ENCODE measurements around the gene GABPB2. TPM values are rescaled to one million over a fixed set of nuclear protein-coding genes. Genes with fewer than 3 reads are reported as not detected.

Gene GABPB2
- polyA plus RNA-seq (ENCODE audit: insufficient read length in 4 of 4), result 10 to 100 TPM in 3 of 4 donors, 1 to 10 TPM in 1; 9.1 to 12.0 (median 10.8) TPM

DNA sequence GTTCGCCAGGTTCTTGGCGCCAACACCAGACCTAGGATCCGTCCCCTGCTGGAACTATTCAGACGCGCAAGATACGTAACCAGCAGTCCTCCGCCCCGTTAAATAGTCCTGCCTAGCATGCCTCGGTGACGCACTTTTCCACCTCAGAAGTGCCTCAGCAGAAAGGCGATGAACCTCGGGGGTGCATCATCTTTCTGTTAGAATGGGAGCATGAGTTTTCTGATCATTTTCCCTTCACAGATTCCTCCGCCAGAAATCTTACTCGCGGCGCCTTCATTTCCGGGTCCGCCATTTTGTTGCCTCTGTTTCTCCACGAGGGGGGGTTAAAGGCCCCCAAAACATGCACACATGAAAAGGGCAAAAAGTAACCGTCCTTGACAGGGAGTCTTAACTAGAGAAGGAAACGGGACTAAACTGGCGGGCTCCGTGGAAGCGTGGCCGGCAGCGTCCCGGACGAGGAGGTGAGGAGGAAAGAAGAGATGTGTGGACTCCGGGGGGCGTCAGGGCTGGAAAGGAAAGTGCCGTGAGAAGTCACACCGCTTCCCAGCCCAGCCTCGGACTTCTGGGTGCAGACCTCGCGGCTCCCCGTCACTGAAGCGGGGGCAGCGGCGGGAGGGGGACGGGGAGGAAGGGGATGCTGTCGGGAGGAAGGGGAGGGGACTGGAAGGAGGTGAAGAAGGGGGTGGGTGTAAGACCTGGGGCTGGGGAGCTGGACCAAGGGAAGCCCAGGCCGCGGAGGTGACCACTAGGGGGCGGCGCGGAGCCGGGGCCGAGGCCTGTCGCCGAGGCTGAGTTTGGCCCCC is at the start of gene GABPB2:
Gene GABPB2, plus strand, starts transcription at position 288 of the 803 bp plus-strand sequence. CDS start 17,429 bp downstream, outside the sequence.
- peak in 3 of 4 donors; percentile 88 to 91 (median 90) for DNase-seq (ENCODE audit: low read depth in 4 of 4, low spot score in 3 of 4)

DNA sequence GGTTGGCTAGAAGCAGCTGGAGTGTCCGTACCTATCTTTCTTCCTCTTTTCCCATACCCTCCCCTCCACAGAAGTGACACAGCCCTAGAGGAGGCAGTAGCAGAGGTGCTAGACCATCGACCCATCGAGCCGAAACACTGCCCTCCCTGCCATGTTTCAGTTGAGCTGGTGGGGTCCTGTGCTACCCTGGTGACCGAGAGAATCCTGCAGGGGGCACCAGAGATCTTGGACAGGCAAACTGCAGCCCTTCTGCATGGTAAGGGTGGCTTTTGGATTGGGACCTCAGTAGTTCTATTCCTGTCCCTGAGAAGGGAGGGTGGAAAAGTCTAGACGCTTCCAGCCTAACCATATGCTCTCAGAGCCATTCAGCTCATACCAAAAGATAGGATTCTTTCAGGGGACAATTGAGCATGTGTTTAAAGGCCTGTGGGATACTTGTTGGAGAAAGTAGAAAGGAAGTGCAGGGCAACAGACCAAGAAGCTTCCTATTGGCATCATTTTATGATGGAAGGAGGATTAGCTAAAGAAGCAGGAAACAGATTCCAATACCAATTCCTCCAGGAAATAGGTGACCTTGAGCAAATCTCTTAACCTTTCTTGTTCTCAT is 45.9 kb upstream of the GABPB2 start:
- DNase-seq (ENCODE audit: low read depth in 4 of 4, low spot score in 3 of 4), result no peak

DNA sequence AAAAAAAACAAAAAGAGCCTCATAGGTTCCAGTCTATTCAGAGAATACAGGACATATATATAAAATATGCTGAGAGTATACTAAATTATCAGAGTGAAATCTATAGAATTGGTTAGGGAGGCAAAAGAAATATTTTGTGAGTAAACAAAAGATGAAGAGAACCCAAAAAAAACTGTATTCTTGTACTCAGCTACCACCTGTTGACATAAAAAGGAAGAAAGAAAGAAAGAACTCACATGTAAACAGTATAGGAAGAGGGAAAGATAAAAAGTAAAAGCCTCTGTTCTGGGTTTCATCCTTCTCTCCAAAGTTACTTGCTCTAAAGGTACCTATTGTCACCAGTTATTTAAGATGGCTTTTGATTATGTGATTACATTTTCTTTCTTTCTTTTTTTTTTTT is 44.1 kb upstream of the GABPB2 start:
- no peak for DNase-seq (ENCODE audit: low read depth in 4 of 4, low spot score in 3 of 4)

DNA sequence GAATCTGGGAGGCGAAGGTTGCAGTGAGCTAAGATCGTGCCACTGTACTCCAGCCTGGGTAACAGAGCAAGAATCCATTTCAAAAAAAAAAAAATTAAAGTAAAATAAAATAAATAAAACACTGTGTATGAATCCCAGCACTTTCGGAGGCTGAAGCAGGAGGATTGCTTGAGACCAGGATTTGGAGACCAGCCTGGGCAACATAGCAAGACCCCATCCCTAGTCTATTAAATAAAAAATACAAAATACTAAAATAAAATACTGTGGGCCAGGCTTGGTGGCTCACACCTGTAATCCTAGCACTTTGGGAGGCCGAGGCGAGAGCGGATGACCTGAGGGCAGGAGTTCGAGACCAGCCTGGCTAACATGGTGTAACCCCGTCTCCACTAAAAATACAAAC is 38.4 kb upstream of the GABPB2 start:
- DNase-seq (ENCODE audit: low read depth in 4 of 4, low spot score in 3 of 4), result no peak

DNA sequence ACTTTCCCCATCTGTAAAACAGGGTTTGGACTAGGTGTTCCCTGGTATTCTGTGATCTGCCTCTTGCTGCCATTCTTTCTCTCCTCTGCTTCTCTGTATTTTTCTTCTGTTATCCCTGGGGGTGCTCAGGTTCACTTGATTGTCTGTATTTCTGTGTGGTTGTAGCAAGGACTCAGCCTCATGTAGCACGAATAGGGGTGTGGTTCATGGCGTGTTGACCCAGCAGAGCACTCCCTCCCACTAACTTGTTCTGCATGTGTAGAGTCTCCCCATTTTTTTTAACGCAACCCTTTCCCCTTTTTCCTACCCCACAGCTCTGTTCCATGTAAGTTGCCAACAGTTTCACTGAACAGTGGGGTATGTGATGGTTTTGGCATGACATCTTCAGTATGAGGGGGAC is 35.4 kb upstream of the GABPB2 start:
- DNase-seq (ENCODE audit: low read depth in 4 of 4, low spot score in 3 of 4), result no peak

DNA sequence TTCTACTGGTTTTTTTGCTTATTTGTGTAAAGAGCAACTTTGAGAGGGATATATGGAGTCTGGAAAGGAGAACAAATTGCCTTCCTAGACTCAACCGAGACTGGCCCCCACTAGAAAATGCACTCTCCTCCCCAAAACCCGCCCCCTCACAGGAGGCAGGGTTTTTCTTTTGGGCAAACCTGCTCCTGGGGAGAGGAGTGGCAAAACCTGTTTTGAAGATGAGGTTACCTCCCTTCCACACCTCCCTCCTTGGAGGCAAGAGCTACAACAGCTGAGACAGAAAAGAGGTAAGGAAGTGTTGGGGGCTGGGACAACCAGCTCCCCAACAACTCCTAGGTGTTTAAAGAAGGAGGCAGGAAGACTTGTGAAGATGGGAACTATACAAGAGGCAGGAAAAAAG is 34.2 kb upstream of the GABPB2 start, which contains the start of gene BNIPL:
Gene BNIPL, plus strand, starts transcription at position 231 of the 400 bp plus-strand sequence. Its CDS starts 140 bp downstream, at position 371.
- DNase-seq (ENCODE audit: low read depth in 4 of 4, low spot score in 3 of 4), result no peak

DNA sequence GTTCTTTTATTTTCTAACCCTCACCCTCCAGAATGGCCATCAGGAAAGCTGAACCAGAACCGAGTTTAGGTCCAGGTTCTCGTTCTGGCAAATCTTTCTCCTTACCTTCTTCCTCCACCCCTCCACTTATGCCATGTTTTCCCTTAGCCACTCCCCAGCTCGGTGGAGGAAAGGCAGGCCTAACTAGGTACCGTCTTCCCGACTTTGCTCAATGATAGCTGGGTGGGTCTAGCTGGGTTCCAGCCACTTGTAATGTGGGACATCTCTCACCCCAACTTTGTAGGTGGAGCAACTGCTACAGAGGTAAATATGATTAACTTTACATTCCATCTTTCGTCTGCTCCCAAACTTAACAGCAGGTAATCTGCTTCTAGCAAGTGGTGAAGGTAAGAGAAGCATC is 33.5 kb upstream of the GABPB2 start:
- no peak for DNase-seq (ENCODE audit: low read depth in 4 of 4, low spot score in 3 of 4)

DNA sequence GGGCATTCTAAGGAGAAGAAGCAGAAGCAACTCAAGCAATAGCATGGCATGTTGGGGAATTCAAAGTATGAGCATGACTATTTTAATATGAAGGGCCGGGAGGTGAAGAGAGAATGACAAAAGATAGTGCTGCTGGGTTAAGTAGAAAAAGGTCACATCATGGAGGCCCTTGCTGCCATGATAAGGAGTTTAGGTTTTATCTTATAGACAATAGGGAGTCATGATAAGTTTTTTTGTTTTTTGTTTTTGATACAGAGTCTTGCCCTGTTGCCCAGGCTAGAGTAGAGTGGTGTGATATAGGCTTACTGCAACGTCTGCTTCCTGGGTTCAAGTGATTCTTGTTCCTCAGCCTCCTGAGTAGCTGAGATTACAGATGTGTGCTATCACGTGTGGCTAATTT is 31.0 kb upstream of the GABPB2 start:
- no peak for DNase-seq (ENCODE audit: low read depth in 4 of 4, low spot score in 3 of 4)

DNA sequence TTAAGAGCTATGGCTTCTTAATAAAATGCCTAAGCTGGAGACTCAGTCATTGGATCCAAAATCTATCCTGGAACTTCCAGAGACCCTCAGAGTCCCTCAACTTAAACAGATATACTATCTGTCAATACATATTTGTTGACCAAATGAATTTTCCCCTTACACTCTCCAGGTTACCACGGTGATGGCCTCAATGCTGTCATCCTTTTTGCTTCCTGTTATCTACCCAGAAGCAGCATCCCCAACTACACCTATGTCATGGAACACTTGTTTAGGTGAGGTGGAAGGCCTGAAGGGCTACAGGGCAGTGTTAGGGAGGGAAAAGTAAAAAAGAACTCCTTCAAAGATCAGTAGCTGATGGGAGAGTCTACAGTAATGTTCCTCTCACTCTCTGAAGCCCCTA is 27.4 kb upstream of the GABPB2 start:
- DNase-seq (ENCODE audit: low read depth in 4 of 4, low spot score in 3 of 4), result no peak

DNA sequence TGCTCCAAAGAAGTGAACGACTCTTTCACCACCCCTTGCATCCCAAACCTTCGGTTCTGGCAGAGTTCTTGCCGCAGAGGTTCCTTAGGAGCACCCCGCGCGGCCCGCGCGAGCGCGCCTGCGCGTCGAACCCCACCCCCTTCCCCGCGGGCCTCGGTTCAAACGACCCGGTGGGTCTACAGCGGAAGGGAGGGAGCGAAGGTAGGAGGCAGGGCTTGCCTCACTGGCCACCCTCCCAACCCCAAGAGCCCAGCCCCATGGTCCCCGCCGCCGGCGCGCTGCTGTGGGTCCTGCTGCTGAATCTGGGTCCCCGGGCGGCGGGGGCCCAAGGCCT is 23.0 kb upstream of the GABPB2 start, which contains the start of gene C1orf56:
Gene C1orf56, plus strand, starts transcription at position 161 of the 334 bp plus-strand sequence. Its CDS starts 97 bp downstream, at position 258.
- DNase-seq (ENCODE audit: low read depth in 4 of 4, low spot score in 3 of 4), result peak in 1 of 4 donors; percentile 70

DNA sequence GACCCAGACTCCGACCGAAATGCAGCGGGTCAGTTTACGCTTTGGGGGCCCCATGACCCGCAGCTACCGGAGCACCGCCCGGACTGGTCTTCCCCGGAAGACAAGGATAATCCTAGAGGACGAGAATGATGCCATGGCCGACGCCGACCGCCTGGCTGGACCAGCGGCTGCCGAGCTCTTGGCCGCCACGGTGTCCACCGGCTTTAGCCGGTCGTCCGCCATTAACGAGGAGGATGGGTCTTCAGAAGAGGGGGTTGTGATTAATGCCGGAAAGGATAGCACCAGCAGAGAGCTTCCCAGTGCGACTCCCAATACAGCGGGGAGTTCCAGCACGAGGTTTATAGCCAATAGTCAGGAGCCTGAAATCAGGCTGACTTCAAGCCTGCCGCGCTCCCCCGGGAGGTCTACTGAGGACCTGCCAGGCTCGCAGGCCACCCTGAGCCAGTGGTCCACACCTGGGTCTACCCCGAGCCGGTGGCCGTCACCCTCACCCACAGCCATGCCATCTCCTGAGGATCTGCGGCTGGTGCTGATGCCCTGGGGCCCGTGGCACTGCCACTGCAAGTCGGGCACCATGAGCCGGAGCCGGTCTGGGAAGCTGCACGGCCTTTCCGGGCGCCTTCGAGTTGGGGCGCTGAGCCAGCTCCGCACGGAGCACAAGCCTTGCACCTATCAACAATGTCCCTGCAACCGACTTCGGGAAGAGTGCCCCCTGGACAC is 22.5 kb upstream of the GABPB2 start:
- DNase-seq (ENCODE audit: low read depth in 4 of 4, low spot score in 3 of 4), result peak in 2 of 4 donors; percentile 52 to 60

DNA sequence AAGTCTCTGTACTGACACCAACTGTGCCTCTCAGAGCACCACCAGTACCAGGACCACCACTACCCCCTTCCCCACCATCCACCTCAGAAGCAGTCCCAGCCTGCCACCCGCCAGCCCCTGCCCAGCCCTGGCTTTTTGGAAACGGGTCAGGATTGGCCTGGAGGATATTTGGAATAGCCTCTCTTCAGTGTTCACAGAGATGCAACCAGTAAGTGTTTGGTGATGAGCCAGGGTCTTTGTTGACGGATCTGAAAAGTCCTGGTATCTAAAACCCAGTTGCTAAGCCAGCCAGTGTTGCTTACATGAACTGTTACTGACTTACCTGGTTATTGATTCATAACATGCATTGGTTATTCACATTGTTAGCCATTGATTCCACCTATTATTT is 21.9 kb upstream of the GABPB2 start:
- DNase-seq (ENCODE audit: low read depth in 4 of 4, low spot score in 3 of 4), result no peak

DNA sequence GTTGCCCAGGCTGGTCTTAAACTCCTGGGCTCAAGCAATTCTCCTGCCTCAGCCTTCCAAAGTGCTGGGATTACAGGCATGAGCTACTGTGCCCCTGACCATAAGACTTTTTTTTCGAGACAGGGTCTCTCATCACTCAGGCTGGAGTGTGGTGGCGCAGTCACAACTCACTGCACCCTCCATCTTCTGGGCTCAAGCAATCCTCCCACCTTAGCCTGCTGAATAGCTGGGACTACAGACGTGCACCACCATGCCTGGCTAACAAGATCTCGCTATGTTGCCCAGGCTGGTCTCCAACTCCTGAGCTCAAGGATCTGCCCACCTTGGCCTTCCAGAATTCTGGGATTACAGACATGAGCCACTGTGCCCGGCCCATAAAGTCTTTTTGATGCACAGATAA is 21.1 kb upstream of the GABPB2 start:
- DNase-seq (ENCODE audit: low read depth in 4 of 4, low spot score in 3 of 4), result no peak

DNA sequence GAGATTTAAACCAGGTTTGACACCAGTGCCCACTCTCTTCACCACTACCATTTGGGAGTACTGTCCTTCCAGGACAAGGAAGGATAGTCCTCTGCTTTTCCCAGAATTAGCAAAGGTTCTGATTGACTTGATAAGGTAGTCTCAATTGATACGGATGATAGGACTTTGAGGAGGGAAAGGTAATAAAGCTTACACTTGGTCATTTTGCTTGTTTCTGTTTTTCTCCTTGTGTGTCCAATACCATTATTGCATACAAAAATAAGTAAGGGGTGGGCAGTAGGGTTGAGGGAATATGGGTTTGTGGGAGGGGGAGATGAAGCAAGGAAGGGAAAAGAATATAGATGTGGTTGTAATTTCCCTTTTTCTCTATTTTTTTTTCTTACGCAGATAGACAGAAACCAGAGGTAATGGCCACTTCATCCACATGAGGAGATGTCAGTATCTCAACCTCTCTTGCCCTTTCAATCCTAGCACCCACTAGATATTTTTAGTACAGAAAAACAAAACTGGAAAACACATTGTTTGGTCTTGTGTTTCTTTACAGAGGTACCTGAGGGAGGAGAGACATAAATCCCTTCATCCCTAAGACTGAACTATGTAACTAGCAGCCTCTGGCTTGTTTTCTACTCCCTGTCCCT is 20.4 kb upstream of the GABPB2 start:
- no peak for DNase-seq (ENCODE audit: low read depth in 4 of 4, low spot score in 3 of 4)

DNA sequence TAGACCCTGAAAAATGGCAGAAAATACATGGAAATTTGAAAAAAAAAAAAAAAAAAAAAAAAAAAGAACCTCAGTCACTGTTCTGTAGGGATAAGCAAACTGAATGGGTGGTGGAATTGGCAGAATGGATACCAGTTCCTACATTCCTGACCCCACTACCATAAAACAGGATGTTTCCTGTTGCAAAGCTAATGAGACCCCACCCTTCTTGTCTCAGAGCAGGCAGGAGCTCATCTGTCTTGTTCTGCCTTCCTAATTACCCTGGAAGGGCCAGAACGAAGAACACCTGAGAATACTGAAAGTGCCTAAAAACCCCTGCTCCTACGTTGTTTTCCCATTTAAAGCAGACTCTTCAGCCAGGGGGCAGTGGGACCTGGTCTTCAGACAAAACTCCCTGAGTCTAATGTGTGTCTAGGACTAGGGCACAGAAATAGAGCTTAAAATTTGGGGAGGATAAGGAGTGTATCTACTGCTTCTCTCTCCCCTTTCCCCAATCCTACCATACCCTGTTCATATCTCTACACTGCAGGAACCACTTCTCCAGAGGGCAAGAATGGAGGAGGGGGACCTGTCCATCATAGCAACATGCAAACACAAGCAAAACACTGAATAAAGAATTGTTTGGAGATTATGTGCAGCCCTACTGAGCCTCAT is 19.1 kb upstream of the GABPB2 start:
- DNase-seq (ENCODE audit: low read depth in 4 of 4, low spot score in 3 of 4), result no peak

DNA sequence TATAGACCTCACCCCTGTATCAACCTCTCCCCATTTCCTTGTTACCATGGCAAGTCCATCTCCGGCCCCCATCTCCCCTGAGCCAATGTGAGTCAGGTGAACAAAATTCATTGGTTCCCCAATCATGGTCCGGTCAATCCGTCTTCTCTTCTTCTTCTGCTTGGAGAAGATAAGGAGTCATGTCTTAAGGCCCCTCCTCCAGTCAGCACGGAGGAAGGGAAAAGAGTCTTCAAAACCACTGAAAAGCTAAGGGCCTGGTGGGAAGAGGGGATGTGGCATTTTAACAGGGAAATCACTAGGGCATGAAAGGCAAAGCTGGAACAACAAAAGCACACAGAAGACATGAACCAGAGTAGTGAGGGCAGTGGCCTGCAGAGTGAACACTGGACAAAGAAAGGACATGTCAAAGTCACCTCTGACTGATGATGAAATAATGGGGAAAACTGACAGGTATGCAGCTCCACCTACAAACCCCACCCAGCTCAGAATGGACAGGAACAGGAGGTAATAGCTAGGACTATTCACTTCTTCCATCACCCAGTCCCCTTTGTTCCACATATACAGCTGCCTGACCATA is 15.5 kb upstream of the GABPB2 start:
- no peak for DNase-seq (ENCODE audit: low read depth in 4 of 4, low spot score in 3 of 4)

DNA sequence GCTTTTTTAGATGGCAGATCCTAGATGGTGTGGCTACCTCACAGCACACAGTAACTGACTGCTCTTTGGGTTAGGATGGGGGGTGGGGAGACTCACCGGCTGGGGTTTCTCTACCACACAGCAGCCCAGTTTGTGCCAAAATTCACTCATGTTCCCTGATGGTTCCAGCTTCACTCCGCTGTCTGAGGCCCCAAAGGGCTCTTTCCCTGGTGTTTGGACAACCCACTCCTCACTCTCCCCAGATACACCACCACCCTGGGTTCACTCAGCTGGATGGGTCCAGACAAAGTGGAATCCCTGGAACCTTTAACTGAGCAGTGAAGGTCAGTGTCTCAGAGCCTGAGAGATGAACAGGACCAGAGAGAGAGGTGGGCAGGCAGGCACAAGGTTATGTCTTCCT is 15.0 kb upstream of the GABPB2 start:
- no peak for DNase-seq (ENCODE audit: low read depth in 4 of 4, low spot score in 3 of 4)

DNA sequence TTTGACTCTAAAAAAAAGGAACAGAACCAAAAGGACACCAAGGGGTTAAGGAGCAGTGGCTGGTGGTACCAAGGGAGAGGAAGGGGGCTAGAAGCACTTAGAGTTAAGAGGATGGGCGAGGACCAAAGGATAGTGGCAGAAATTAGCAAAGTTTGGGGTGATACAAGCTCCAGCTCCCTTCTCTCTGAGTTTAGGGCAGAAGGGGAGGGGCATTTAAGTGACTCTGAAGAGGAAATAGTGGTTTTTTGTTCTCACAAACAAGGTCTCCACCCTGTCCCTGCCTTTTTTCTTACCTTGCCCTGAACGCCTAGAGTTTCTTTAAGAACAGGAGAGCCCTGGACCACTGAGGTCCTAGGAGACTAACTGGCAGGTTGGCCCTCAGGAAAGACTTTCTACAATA is 14.4 kb upstream of the GABPB2 start:
- no peak for DNase-seq (ENCODE audit: low read depth in 4 of 4, low spot score in 3 of 4)

DNA sequence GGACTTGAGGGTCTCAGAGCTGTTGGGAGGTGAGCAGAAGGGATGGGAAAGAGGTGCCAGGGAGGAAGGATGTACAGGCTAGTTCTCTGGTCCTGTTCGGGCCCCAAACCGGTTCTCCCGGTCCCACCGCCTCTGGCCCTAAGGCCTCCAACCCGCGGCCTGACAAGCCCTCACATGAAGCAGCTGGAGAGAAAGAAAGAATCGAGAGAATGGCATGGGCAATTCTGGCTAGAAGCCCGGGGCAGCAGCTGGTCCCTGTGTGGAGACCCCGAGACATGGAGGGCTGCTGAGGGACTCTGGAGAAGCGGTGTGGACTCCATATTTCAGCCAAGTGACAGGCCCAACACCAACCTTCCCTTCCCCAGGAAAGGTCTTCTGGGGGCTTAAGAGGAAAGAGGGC is 11.9 kb upstream of the GABPB2 start:
- no peak for DNase-seq (ENCODE audit: low read depth in 4 of 4, low spot score in 3 of 4)

Measured in right renal pelvis (tissue), 4 donors.